Hepatocyte (in vitro differentiated cells): ENCODE measurements around the gene SEL1L3.

Experiments used
- EZH2 ChIP-seq: fragments of 200-600 bp; sonication (generic); IDR thresholded peaks from 2 replicates; pipeline ENCODE4 v1.6.1; 2016; ENCODE audit warnings: antibody characterized with exemption, mild to moderate bottlenecking, borderline replicate concordance
- TF ChIP-seq, protein P1 (sequence below): fragments of 200-600 bp; sonication (generic); IDR thresholded peaks from 2 replicates; pipeline ENCODE4 v1.5.1; 2016; ENCODE audit warnings: antibody characterized with exemption, mild to moderate bottlenecking; ENCODE audit not compliant: poor library complexity

DNA sequence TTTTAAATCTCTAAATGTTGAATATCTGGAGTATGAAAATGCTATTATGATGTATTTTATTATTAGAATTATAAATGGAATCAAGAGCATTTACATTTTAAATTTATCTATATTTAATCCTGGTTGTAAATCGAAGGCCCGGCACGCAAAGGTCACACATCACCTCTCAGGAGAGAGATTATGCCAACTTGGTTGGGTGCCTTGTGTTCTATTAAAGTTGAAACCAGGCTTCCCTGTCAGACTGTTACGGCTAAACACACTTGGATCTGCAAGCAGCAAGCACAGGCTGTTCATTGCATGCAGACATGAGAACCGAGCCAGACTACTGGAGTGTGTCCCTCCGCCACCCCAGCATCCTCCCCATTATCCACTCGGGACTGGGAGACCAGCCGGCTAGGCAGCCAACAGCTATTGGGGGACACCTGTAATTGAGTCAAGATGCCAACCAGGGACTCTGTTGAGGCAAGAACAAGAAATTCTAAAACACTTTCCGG, 16.4 kb upstream of the SEL1L3 start:
- no peak for TF ChIP-seq EZH2
- TF ChIP-seq, protein P1, sequence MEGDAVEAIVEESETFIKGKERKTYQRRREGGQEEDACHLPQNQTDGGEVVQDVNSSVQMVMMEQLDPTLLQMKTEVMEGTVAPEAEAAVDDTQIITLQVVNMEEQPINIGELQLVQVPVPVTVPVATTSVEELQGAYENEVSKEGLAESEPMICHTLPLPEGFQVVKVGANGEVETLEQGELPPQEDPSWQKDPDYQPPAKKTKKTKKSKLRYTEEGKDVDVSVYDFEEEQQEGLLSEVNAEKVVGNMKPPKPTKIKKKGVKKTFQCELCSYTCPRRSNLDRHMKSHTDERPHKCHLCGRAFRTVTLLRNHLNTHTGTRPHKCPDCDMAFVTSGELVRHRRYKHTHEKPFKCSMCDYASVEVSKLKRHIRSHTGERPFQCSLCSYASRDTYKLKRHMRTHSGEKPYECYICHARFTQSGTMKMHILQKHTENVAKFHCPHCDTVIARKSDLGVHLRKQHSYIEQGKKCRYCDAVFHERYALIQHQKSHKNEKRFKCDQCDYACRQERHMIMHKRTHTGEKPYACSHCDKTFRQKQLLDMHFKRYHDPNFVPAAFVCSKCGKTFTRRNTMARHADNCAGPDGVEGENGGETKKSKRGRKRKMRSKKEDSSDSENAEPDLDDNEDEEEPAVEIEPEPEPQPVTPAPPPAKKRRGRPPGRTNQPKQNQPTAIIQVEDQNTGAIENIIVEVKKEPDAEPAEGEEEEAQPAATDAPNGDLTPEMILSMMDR = no peak
